Endothelial cell of umbilical vein (primary cell): Measurements from ENCODE around the gene OR2V1. TPM values are rescaled to one million over a fixed set of nuclear protein-coding genes. Genes with fewer than 3 reads are reported as not detected.
"Not testable (repeated sequence)": the region's sequence is repeated elsewhere in the genome, so short reads cannot be mapped to it uniquely, and the experiment has no call there.

Experiments used
- BruUV-seq: library from RNA; stranded (reverse); fragments of 400-500 nt; replicated peaks from 2 replicates; lab custom pipeline; 2021; lab: Mats Ljungman, UMichigan
- CTCF ChIA-PET: fragments of 300-600, 350-600 bp; sonication (Branson Sonifier 250); formaldehyde crosslinking; loops from one replicate; lab custom pipeline; 2021; ENCODE audit warnings: antibody characterized with exemption, inconsistent platforms; lab: Charles Lee
- POLR2A ChIA-PET: fragments of 300-600, 350-600 bp; sonication (Branson Sonifier 250); formaldehyde crosslinking; loops from one replicate; lab custom pipeline; 2021; ENCODE audit warnings: antibody characterized with exemption, inconsistent platforms; lab: Charles Lee
- DNase-seq: peaks from one replicate; pipeline ENCODE4 v3.0.0-alpha.2; 2011; ENCODE audit warnings: low read depth, low spot score
- FAIRE-seq: peaks from 2 replicates; lab custom pipeline; 2011; peaks lifted over from hg19 to GRCh38; lab: Jason Lieb, UNC
- H2AFZ ChIP-seq: 2 replicates; pipeline ENCODE4 v1.6.0; 2012; ENCODE audit warnings: low read depth, low read length, control low read depth, inconsistent platforms
- H3K27ac ChIP-seq: 2 replicates; pipeline ENCODE4 v1.5.1; 2011; ENCODE audit warnings: low read depth, mild to moderate bottlenecking, control low read depth, low read length, moderate library complexity; ENCODE audit not compliant: insufficient read depth
- H3K27me3 ChIP-seq, 2 experiments: 2 replicates each; pipeline versions ENCODE4 v1.6.0 to v1.6.1; 2011; ENCODE audit warnings: low read length in 2 of 2, mixed read lengths in 1 of 2; ENCODE audit not compliant: control insufficient read depth in 2 of 2, insufficient read depth in 2 of 2
- H3K36me3 ChIP-seq, 2 experiments: 2 replicates in 1 of 2; 3 replicates in 1 of 2; pipeline ENCODE4 v1.5.1; 2011; ENCODE audit warnings: low read length in 2 of 2, mild to moderate bottlenecking in 1 of 2, moderate library complexity in 1 of 2; ENCODE audit not compliant: control insufficient read depth in 2 of 2, insufficient read depth in 2 of 2; ENCODE audit errors: extremely low read depth in 1 of 2
- H3K4me1 ChIP-seq: 3 replicates; pipeline ENCODE4 v1.5.1; 2011; ENCODE audit warnings: mild to moderate bottlenecking, low read length; ENCODE audit not compliant: control insufficient read depth, insufficient read depth; ENCODE audit errors: extremely low read depth
- H3K4me2 ChIP-seq: 2 replicates; pipeline ENCODE4 v1.6.1; 2011; ENCODE audit warnings: low read length, control low read depth, mixed read lengths; ENCODE audit not compliant: insufficient read depth
- H3K4me3 ChIP-seq, 3 experiments: fragments of 200-600 bp in 1 of 3; sonication (generic), shearing (Covaris generic) in 1 of 3; replicated peaks in 1 of 3; 2 replicates each; pipeline ENCODE4 v1.5.1; 2011 to 2016; ENCODE audit warnings: control low read depth in 3 of 3, low read length in 3 of 3, mild to moderate bottlenecking in 2 of 3, inconsistent platforms in 1 of 3, low read depth in 1 of 3, moderate library complexity in 1 of 3; ENCODE audit not compliant: insufficient read depth in 1 of 3
- H3K79me2 ChIP-seq: 2 replicates; pipeline ENCODE4 v1.6.0; 2012; ENCODE audit warnings: low read length, inconsistent platforms; ENCODE audit not compliant: control insufficient read depth, insufficient read depth
- H3K9ac ChIP-seq: replicated peaks from 2 replicates; pipeline ENCODE3; 2011; ENCODE audit warnings: low read length, control low read depth; ENCODE audit not compliant: insufficient read depth; ENCODE audit errors: extremely low read depth
- H3K9me1 ChIP-seq: replicated peaks from 3 replicates; pipeline ENCODE4 v1.6.0; 2011; ENCODE audit warnings: mild to moderate bottlenecking, low read length; ENCODE audit not compliant: control insufficient read depth, insufficient read depth; ENCODE audit errors: extremely low read depth
- H3K9me3 ChIP-seq: replicated peaks from 2 replicates; pipeline ENCODE4 v1.5.1; 2012; ENCODE audit warnings: low read length, inconsistent platforms; ENCODE audit not compliant: control insufficient read depth, insufficient read depth
- H4K20me1 ChIP-seq: replicated peaks from 2 replicates; pipeline ENCODE3; 2011; ENCODE audit warnings: mild to moderate bottlenecking, low read length; ENCODE audit not compliant: control insufficient read depth, insufficient read depth; ENCODE audit errors: extremely low read depth
- EZH2 ChIP-seq: IDR thresholded peaks from 2 replicates; pipeline ENCODE4 v1.6.1; 2012; ENCODE audit warnings: borderline replicate concordance, low read depth, mild to moderate bottlenecking, moderate library complexity, low read length, inconsistent platforms; ENCODE audit not compliant: severe bottlenecking
- FOS ChIP-seq: IDR thresholded peaks from 2 replicates; pipeline ENCODE4 v1.6.1; 2011; ENCODE audit warnings: mild to moderate bottlenecking, low read length, moderate library complexity, borderline replicate concordance; ENCODE audit not compliant: insufficient read depth
- GATA2 ChIP-seq: IDR thresholded peaks from 2 replicates; pipeline ENCODE4 v1.7.0; 2011; ENCODE audit warnings: low read depth, mild to moderate bottlenecking, moderate library complexity, mixed read lengths, low read length; ENCODE audit not compliant: insufficient read length, insufficient read depth
- JUN ChIP-seq: IDR thresholded peaks from 2 replicates; pipeline ENCODE4 v1.6.1; 2011; ENCODE audit warnings: borderline replicate concordance, low read depth; ENCODE audit not compliant: insufficient read length, insufficient read depth
- MYC ChIP-seq: IDR thresholded peaks from one replicate; pipeline ENCODE4 v1.6.1; 2011; ENCODE audit warnings: mild to moderate bottlenecking, low read depth, low read length
- POLR2A ChIP-seq: IDR thresholded peaks from 2 replicates; pipeline ENCODE4 v1.6.1; 2012; ENCODE audit warnings: low read depth, mild to moderate bottlenecking, control low read depth, low read length
- POLR2AphosphoS5 ChIP-seq: IDR thresholded peaks from 2 replicates; pipeline ENCODE4 v1.6.1; 2012; ENCODE audit warnings: low read depth, mild to moderate bottlenecking, control low read depth, low read length, moderate library complexity; ENCODE audit not compliant: insufficient read depth
- dilution Hi-C: fragments of 300-500 bp; cut with MboI; formaldehyde crosslinking; loops from one replicate; pipeline ENCODE4 v1.15.0; 2019; ENCODE audit warnings: low sequenced_read_pairs; ENCODE audit not compliant: extremely low pct_ligation_motif_present
- intact Hi-C: fragments of 100-400 bp; cut with micrococcal nuclease; formaldehyde crosslinking; loops from one replicate; pipeline ENCODE4 v1.10.0; 2022
- polyA plus RNA-seq, 4 experiments: library from polyadenylated mRNA; depleted of rRNA in 3 of 4; stranded (reverse) in 3 of 4; unstranded in 1 of 4; fragments of >200 nt; gene quantifications; 2 replicates each; pipeline versions ENCODE4 v1.2.1 to v1.2.3, GENCODE V29; 2011 to 2012; ENCODE audit warnings: missing spikeins in 1 of 4
- total RNA-seq: library from RNA; stranded (reverse); gene quantifications from 2 replicates; pipeline ENCODE4 v1.2.3, GENCODE V29; 2021
- TF ChIP-seq, protein P1 (sequence below): IDR thresholded peaks from 2 replicates; pipeline ENCODE4 v1.6.1; 2011; ENCODE audit not compliant: insufficient read depth, insufficient read length
- TF ChIP-seq, protein P2 (sequence below), 2 donors: IDR thresholded peaks; 1 replicate in 1 of 2; 2 replicates in 1 of 2; pipeline ENCODE4 v1.5.1; 2011; ENCODE audit warnings: low read length in 2 of 2, mild to moderate bottlenecking in 2 of 2, moderate library complexity in 2 of 2, control low read depth in 1 of 2, inconsistent platforms in 1 of 2, low read depth in 1 of 2; ENCODE audit not compliant: insufficient read depth in 1 of 2; ENCODE audit errors: extremely low read depth in 1 of 2

Gene OR2V1
- total and polyA plus RNA-seq, 2 donors (not counting 3 experiments of a cell fraction or from before 2014, with no cell fraction given): not detected

- FAIRE-seq: no peak
- POLR2A ChIA-PET: no interaction called here
- dilution Hi-C loops: no loop called here
Measured at GRCh38 chr5:181149355-181149754, 18.4 kb upstream of the OR2V1 start.

GRCh38 chr5:181146927-181147636 is 16.1 kb upstream of the OR2V1 start, which contains the start of gene OR2V2:
TSS of gene OR2V2 (plus strand) at chr5:181147586. CDS start at chr5:181154943, 7,357 bp downstream.
- H3K4me2 ChIP-seq, H3K4me1 ChIP-seq, H4K20me1 ChIP-seq, FAIRE-seq, DNase-seq, H3K9ac ChIP-seq, H3K27me3 ChIP-seq, H2AFZ ChIP-seq, BruUV-seq, POLR2A ChIA-PET, intact Hi-C loops, H3K36me3 ChIP-seq, H3K4me3 ChIP-seq, H3K9me1 ChIP-seq, H3K27ac ChIP-seq, H3K79me2 ChIP-seq, dilution Hi-C loops, H3K9me3 ChIP-seq: not testable (repeated sequence)
- CTCF ChIA-PET: interaction anchor here (1.5 kb wide), 1 partner anchor 13 kb away, joined by 3 read pairs; no protein-coding TSS in a partner anchor

More at GRCh38 chr5:181149355-181149754, 18.4 kb upstream of the OR2V1 start:
- CTCF ChIA-PET: no interaction called here
- no peaks in the 10 kb centered on the region for H3K36me3 ChIP-seq
- H3K79me2 ChIP-seq: no peaks in the 10 kb centered on the region
- H3K27ac ChIP-seq: no peak overlapping the region
- H3K4me3 ChIP-seq: no peak overlapping the region
- DNase-seq: no peak
- no peak overlapping the region for H3K4me2 ChIP-seq
- H2AFZ ChIP-seq: no peak overlapping the region
- peaks cover 3% of the 10 kb centered on the region for H3K4me1 ChIP-seq
- no peak overlapping the region for H3K9ac ChIP-seq
- TF ChIP-seq FOS (no peak), POLR2AphosphoS5 (no peak), EZH2 (no peak), POLR2A (no peak), JUN (no peak), GATA2 (no peak), MYC (no peak)
- TF ChIP-seq, protein P1, sequence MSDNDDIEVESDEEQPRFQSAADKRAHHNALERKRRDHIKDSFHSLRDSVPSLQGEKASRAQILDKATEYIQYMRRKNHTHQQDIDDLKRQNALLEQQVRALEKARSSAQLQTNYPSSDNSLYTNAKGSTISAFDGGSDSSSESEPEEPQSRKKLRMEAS: no peak
- TF ChIP-seq, protein P2, sequence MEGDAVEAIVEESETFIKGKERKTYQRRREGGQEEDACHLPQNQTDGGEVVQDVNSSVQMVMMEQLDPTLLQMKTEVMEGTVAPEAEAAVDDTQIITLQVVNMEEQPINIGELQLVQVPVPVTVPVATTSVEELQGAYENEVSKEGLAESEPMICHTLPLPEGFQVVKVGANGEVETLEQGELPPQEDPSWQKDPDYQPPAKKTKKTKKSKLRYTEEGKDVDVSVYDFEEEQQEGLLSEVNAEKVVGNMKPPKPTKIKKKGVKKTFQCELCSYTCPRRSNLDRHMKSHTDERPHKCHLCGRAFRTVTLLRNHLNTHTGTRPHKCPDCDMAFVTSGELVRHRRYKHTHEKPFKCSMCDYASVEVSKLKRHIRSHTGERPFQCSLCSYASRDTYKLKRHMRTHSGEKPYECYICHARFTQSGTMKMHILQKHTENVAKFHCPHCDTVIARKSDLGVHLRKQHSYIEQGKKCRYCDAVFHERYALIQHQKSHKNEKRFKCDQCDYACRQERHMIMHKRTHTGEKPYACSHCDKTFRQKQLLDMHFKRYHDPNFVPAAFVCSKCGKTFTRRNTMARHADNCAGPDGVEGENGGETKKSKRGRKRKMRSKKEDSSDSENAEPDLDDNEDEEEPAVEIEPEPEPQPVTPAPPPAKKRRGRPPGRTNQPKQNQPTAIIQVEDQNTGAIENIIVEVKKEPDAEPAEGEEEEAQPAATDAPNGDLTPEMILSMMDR (IDR thresholded peaks at IDR 0.05; ENCODE audit: extremely low read depth in 1 of 2, insufficient read depth in 1 of 2, low read depth in 1 of 2, low read length in 2 of 2): no peak
- H3K27me3 ChIP-seq: peaks cover 0 to 2% of the 10 kb centered on the region in 2 experiments
- H3K9me3 ChIP-seq: no peaks in the 10 kb centered on the region
- H3K9me1 ChIP-seq: no peaks in the 10 kb centered on the region
- H4K20me1 ChIP-seq: no peaks in the 10 kb centered on the region
- no TSS peak for BruUV-seq
- intact Hi-C loops: no loop called here
